A673 (cell line): ENCODE data around the gene ABHD17C.

ENCODE experiments used
- EZH2 ChIP-seq: fragments of 200-600 bp; sonication (generic); IDR thresholded peaks from 2 replicates; pipeline ENCODE4 v1.6.1; 2017; ENCODE audit warnings: borderline replicate concordance, low read depth, mild to moderate bottlenecking, mixed read lengths, antibody characterized with exemption, low read length; ENCODE audit not compliant: poor library complexity, severe bottlenecking
- TF ChIP-seq, protein P1 (sequence below): fragments of 300-800, 200-600 bp; sonication (generic); conservative IDR thresholded peaks from 2 replicates; pipeline ENCODE4 v1.5.1; 2017; ENCODE audit warnings: low read depth, mild to moderate bottlenecking, antibody characterized with exemption, low read length, moderate library complexity, mixed read lengths

DNA sequence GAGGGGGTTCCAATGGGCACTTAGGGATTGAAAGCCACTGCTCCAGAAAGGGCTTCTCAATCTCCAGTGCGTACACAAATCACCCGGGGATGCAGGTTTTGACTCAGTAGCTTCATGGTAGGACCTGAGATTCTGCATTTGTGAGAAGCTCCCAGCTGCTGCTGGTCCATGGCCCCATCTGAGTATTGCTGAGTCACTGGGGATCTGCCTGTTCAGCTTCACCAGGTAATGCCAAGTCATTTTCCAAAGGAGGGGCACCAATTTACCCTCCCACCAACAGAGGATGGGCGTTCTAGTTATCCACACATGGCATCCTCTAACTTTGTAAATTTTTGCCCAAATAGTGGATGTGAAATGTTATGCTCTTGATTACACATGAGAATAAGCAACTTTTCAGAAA is 71.2 kb downstream of the ABHD17C start:
- TF ChIP-seq, protein P1, sequence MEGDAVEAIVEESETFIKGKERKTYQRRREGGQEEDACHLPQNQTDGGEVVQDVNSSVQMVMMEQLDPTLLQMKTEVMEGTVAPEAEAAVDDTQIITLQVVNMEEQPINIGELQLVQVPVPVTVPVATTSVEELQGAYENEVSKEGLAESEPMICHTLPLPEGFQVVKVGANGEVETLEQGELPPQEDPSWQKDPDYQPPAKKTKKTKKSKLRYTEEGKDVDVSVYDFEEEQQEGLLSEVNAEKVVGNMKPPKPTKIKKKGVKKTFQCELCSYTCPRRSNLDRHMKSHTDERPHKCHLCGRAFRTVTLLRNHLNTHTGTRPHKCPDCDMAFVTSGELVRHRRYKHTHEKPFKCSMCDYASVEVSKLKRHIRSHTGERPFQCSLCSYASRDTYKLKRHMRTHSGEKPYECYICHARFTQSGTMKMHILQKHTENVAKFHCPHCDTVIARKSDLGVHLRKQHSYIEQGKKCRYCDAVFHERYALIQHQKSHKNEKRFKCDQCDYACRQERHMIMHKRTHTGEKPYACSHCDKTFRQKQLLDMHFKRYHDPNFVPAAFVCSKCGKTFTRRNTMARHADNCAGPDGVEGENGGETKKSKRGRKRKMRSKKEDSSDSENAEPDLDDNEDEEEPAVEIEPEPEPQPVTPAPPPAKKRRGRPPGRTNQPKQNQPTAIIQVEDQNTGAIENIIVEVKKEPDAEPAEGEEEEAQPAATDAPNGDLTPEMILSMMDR = no peak
- no peak for TF ChIP-seq EZH2
